NK-92 (cell line): ENCODE data around the gene GSKIP.
A peak's percentile ranks its signal among the peaks of the same experiment; 100 is the strongest.

Experiments
- DNase-seq: peaks from one replicate; lab custom pipeline; 2025; ENCODE audit not compliant: unreplicated experiment; lab: John Stamatoyannopoulos, UW

The GSKIP gene

GRCh38 chr14:96376093-96376492, 12.8 kb downstream of the GSKIP start:
- no peak for DNase-seq

- no peak for DNase-seq
Measured at GRCh38 chr14:96380735-96381134, 17.4 kb downstream of the GSKIP start.

- no peak for DNase-seq
Measured at GRCh38 chr14:96383445-96383844, 20.1 kb downstream of the GSKIP start.

- DNase-seq: no peak
Measured at GRCh38 chr14:96384053-96384452, 20.7 kb downstream of the GSKIP start.

- no peak for DNase-seq
Measured at GRCh38 chr14:96384740-96385139, 21.4 kb downstream of the GSKIP start.

GRCh38 chr14:96385385-96385784, 22.1 kb downstream of the GSKIP start:
- no peak for DNase-seq

GRCh38 chr14:96390965-96391292, 27.6 kb downstream of the GSKIP start:
- no peak for DNase-seq

GRCh38 chr14:96391293-96392118, 28.2 kb downstream of the GSKIP start:
- DNase-seq: peak; percentile 83

GRCh38 chr14:96393071-96393691, 29.9 kb downstream of the GSKIP start:
- no peak for DNase-seq

GRCh38 chr14:96394047-96394815, 30.9 kb downstream of the GSKIP start:
- DNase-seq: no peak

- no peak for DNase-seq
Measured at GRCh38 chr14:96398432-96398831, 35.1 kb downstream of the GSKIP start.

GRCh38 chr14:96398921-96399320, 35.6 kb downstream of the GSKIP start:
- DNase-seq: no peak

GRCh38 chr14:96399405-96399804, 36.1 kb downstream of the GSKIP start:
- DNase-seq: no peak

GRCh38 chr14:96400495-96400894, 37.2 kb downstream of the GSKIP start:
- no peak for DNase-seq

GRCh38 chr14:96403409-96403808, 40.1 kb downstream of the GSKIP start:
- no peak for DNase-seq

GRCh38 chr14:96405677-96406076, 42.4 kb downstream of the GSKIP start:
- DNase-seq: no peak

GRCh38 chr14:96407935-96408570, 44.7 kb downstream of the GSKIP start:
- DNase-seq: no peak

- no peak for DNase-seq
Measured at GRCh38 chr14:96408608-96409007, 45.3 kb downstream of the GSKIP start.

GRCh38 chr14:96409701-96410100, 46.4 kb downstream of the GSKIP start:
- no peak for DNase-seq

GRCh38 chr14:96410119-96410518, 46.8 kb downstream of the GSKIP start:
- DNase-seq: no peak

- no peak for DNase-seq
Measured at GRCh38 chr14:96413526-96413925, 50.2 kb downstream of the GSKIP start.

- no peak for DNase-seq
Measured at GRCh38 chr14:96415559-96415958, 52.2 kb downstream of the GSKIP start.
